ENCODE measurements around the gene INS. TPM values are rescaled to one million over a fixed set of nuclear protein-coding genes. Genes with fewer than 3 reads are reported as not detected.
A peak's percentile ranks its signal among the peaks of the same experiment; 100 is the strongest.

Gene INS
- total RNA-seq, 4 donors from 2014 or later: not detected

GRCh38 chr11:2186669-2187279 lies 25.8 kb upstream of the INS start:
- WGBS, 2 donors: 36% methylated on average over 14 to 17 of the region's 21 CpGs
- DNase-seq: no peak
- Histone ChIP-seq H3K4me1 (no peaks in the 10 kb centered on the region), H3K27me3 (no peaks in the 10 kb centered on the region), H3K4me3 (replicated peaks in 1 of 3) (no peak overlapping the region), H3K27ac (no peak overlapping the region), H3K36me3 (no peaks in the 10 kb centered on the region), H3K9me3 (no peaks in the 10 kb centered on the region)
- TF ChIP-seq CTCF (IDR thresholded peaks at IDR 0.05) (peak in 2 of 6 experiments; percentile 7 to 40), POLR2A (IDR thresholded peaks at IDR 0.05) (no peak)
- intact Hi-C loops (cut with DNase I): no loop called here

GRCh38 chr11:2185324-2186085 lies 24.5 kb upstream of the INS start:
- peak; percentile 16 to 30 for DNase-seq
- intact Hi-C loops (cut with DNase I): no loop called here
- H3K4me3 ChIP-seq (replicated peaks in 1 of 3): no peak overlapping the region
- H3K27ac ChIP-seq: no peak overlapping the region
- TF ChIP-seq POLR2A (IDR thresholded peaks at IDR 0.05) (no peak), CTCF (IDR thresholded peaks at IDR 0.05) (no peak)
- no peaks in the 10 kb centered on the region for H3K27me3 ChIP-seq
- no peaks in the 10 kb centered on the region for H3K4me1 ChIP-seq
- 56 to 57% methylated on average over 19 to 22 of the region's 23 CpGs for WGBS, 2 donors
- no peaks in the 10 kb centered on the region for H3K9me3 ChIP-seq
- H3K36me3 ChIP-seq: no peaks in the 10 kb centered on the region

- H3K9me3 ChIP-seq: no peaks in the 10 kb centered on the region
- WGBS, 2 donors: 85 to 88% methylated on average over 20 of the region's 20 CpGs
- no peak for DNase-seq
- intact Hi-C loops (cut with DNase I): no loop called here
- no peaks in the 10 kb centered on the region for H3K36me3 ChIP-seq
- no peaks in the 10 kb centered on the region for H3K4me1 ChIP-seq
- no peak overlapping the region for H3K4me3 ChIP-seq (replicated peaks in 1 of 3)
- TF ChIP-seq POLR2A (IDR thresholded peaks at IDR 0.05) (no peak), CTCF (IDR thresholded peaks at IDR 0.05) (no peak)
- no peak overlapping the region for H3K27ac ChIP-seq
- H3K27me3 ChIP-seq: no peaks in the 10 kb centered on the region
Observed at GRCh38 chr11:2182692-2183474, 21.9 kb upstream of the INS start.

- no peak overlapping the region for H3K27ac ChIP-seq
- no peaks in the 10 kb centered on the region for H3K9me3 ChIP-seq
- 80 to 89% methylated on average over 5 to 8 of the region's 18 CpGs for WGBS, 2 donors
- no peak for DNase-seq
- H3K36me3 ChIP-seq: no peaks in the 10 kb centered on the region
- intact Hi-C loops (cut with DNase I): no loop called here
- H3K4me1 ChIP-seq: no peaks in the 10 kb centered on the region
- TF ChIP-seq CTCF (IDR thresholded peaks at IDR 0.05) (no peak), POLR2A (IDR thresholded peaks at IDR 0.05) (no peak)
- H3K27me3 ChIP-seq: no peaks in the 10 kb centered on the region
- H3K4me3 ChIP-seq (replicated peaks in 1 of 3): no peak overlapping the region
Observed at GRCh38 chr11:2182075-2182474, 21.1 kb upstream of the INS start.

Data from thyroid gland (tissue), 4 donors.